HG03097 (cell line): ENCODE measurements around the gene EML4.

ENCODE experiments used
- ATAC-seq: cut with Tn5 transposase; IDR thresholded peaks from one replicate; pipeline ENCODE4 v1.9.1; 2021; ENCODE audit not compliant: unreplicated experiment, low FRiP score

The EML4 gene

DNA sequence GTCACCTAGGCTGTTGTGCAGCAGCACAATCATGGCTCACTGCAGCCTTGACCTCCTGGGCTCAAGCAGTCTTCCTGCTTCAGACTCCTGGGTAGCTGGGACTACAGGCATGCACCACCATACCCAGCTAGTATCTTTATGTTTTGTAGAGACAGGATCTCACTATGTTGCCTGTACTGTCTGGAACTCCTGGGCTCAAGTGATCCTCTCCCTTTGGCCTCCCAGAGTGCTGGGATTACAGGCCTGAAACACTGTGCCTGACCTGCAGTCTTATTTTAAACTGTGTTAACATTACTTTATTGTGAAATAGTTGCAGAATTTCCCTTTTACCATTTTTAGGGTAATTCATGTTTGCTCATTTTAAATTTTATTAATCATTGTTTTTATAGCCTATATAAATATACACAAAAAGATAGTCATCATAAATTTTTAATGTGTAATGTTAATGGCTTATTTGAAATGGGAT lies 24.6 kb downstream of the EML4 start:
- ATAC-seq, result no peak

DNA sequence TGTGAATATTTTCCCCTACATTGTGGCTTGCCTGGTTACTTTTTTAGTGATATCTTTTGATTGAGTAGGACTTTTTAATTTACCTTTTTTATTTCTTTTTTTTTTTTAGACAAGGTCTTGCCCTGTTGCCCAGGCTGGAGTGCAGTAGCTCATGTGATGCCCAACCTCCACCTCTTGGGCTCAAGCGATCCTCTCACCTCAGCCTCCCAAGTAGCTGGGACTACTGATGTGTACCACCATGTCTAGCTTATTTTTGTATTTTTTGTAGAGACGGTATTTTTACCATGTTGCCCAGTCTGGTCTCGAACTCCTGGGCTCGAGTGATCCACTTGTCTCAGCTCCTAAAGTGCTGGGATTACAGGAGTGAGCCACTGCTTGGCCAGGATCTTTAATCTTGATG lies 25.3 kb downstream of the EML4 start:
- ATAC-seq, result no peak

DNA sequence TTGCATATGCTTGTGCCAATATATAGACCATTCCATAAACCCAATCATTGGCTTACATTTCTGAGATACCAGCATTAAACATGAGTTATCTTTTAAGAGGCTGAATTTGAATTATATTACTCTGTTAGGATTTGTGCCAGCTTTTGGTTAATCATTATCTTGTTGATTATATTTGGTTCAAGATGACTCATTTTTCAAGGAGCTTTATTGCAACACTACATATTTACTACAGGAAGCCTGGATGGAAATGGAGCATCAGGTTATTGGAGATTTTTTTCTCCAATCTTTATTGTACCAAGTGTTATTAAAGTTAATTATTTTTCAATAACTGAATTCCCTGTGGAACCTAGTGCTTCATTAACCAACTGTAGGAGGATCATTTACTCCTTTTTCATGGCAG lies 26.4 kb downstream of the EML4 start:
- ATAC-seq, result no peak

DNA sequence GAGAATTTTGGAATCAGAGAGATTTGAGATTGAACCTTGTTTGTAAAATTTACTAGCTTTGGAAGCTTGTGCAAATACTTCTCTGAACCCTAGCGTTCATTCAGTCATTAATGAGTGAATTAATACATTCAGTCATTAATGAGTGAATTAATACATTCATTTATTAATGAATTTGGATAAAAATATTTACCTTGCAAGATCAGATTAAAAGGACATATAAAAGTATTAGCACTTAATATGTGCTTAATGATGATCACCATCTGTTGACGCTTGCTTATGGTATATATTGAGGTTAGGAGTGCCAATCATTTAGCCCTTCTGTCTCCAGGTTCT lies 26.9 kb downstream of the EML4 start:
- ATAC-seq, result no peak

DNA sequence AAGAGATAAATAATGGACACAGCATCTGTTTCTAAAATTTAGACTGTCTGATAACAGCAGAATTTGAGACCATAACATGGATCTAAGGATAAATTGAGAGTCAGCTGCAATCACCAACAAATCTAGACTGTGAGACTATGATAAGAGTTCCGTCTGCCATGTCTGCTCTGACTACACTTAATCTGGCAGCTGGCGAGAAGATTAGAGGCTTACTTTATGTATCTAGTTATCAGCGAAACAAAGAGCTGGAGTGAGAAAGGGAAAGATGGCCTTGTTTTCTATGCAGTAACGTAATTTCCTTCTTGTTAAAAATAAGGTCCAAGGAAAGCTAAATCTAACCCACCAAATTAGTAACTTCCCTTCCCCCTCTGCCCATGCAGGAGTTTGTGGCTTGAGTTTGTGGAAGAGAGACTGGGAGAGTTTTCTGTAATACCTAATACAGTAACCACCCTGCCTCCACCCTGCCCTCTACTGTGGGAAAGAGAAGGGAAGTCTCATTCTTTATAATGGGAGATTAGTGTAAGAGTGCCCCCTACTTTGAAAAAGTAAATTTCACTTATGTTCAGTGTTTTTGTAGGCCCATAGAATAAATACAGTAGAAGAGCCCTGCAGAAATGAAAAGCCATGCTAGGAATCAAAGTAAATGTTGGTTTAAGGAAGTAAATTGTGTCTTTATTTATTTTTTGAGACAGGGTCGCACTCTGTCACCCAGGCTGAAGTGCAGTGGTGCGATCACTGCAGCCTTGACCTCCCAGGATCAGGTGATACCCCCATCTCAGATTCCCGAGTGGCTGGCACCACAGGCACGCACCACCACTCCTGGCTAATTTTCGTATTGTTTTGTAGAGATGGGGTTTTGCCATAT lies 27.5 kb downstream of the EML4 start:
- ATAC-seq, result no peak

DNA sequence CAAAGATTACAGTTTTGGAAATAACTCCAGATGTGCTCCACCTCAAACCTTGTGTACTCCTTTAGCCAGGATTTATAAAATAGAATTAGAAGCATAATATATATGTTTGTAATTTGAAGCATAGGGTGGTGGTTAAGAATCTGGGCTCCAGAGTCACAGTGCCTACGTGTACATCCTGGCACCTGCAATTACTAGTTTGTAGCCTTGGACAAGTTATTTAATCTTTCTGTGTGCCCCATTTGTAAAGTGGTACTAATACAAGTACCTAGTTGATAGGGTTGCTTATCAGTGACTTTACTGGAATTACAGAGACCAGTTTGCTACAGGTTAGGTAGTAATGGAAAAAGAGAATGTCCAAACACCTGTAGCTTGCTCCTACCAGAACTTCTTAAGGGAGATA lies 28.6 kb downstream of the EML4 start:
- ATAC-seq, result no peak

DNA sequence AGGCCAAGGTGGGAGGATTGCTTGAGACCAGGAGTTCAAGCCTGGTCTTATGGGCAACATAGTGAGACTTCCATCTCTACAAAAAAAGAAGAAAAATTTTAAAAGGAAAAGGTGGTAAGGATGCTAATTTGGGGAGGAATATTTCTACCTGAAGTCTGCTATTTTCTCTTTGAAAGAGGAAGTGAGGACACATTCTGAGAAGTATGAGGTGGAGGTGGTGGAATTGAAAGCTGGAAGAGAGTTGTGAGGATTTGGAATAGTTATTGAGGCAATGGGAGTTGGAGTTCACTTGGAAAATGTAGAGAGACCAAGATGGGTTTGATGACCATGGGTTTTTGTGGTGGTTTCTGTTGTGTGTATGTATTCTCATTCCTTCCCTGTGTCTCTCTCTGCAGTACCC lies 29.3 kb downstream of the EML4 start:
- ATAC-seq, result no peak

DNA sequence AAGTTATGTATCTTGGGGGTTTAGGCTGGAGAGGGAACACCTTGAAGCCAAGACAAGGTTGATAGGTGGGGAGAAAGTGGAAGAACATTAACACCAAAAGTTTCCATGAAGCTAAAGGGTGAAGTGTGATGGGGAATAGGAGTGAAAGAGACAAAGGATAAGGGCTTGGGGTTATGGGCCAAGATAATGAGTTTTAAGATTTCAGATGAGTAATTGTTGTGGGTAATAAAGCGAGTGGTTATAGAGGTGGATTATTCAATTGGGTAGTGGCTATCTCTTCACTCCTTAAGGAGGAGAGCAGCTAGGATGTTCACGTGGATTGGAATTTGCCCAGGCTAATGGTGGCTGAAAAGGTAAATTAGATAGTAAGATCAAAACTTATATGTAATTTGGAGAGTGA lies 29.8 kb downstream of the EML4 start:
- no peak for ATAC-seq

DNA sequence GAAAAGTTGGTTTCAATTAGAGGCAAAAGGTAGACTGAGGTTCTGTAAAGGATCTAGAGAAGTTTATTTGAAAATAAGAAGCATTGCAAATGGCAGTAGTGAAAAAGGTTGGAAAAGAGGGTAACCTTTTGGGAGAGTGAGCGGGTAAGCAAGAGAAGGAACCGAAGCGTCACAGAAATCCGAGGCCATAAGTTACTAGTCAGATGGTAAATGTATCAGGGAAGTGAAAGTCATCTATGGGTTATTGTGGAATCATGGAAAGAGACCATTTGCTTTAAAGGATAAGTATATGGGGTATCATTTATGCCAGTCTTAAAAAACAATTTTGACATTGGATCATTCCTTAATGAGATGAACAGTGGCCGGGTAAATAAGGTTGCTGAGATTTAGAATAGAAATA lies 30.5 kb downstream of the EML4 start:
- ATAC-seq, result no peak

DNA sequence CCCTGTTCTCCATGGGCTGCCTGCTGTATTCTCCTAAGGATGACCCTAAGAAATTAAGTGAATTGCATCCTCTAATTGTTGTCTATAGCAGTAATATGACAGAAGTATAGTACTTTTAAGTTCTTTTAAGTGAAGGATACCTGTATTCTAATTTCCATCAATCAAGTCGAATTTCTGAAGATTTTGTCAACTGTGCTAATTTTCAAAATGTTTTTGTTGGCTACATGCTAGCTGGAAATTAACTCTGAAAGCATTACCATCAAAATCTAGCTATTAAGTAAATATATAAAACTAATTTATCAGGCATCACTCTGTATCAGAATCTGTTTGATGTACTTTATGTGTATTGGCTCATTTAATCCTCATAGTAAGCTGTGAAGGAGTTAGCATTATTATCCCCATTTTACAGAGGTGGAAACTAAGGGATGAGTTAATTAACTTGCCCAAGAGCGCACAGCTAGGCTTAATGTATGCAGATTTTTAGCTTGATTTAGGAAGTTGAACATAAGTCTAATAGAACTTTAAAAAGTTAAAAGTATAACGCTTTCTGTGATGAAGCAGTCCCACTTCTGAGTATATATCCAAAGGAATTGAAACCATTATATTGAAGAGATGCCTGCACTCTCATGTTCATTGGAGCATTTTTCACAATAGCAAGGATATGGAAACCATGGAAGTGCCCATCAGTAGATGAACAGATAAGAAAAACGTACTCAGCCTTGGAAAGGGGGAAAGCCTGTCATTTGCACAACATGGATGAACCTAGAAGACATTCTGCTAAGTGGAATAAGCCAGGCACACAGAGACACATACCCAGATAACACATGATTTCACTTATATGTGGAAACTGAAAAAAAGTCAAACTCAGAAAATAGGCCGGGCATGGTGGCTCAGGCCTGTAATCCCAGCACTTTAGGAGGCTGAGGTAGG lies 32.0 kb downstream of the EML4 start:
- no peak for ATAC-seq

DNA sequence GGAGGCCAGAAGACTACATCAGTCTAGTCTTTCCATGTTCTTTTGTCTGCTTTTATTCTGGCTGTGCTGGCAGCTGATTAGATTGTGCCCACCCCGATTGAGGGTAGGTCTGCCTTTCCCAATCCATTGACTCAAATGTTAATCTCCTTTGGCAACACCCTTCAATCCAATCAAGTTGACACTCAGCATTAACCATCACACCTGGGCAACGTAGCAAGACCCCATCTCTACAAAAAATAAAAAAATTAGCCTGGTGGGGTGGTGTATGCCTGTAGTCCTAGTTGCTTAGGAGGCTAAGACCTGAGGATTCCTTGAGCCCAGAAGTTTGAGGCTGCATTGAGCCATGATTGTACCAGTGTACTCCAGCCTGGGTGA lies 33.5 kb downstream of the EML4 start:
- no peak for ATAC-seq

DNA sequence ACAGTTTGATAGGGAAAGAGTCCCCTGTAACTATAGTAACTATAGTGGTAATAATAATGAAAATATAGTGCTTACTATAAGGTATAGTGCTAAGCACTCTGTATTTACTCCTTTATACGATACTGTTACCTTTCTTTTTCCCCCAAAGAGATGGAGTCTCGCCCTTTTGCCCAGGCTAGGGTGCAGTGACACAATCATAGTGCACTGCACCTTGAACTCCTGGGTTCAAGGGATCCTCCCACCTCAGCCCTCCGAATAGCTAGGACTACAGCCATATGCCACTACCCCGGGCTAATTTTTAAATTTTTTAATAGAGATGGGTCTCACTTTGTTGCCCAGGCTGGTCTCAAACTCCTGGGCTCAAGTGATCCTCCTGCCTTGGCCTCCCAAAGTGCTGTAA lies 34.6 kb downstream of the EML4 start:
- no peak for ATAC-seq

DNA sequence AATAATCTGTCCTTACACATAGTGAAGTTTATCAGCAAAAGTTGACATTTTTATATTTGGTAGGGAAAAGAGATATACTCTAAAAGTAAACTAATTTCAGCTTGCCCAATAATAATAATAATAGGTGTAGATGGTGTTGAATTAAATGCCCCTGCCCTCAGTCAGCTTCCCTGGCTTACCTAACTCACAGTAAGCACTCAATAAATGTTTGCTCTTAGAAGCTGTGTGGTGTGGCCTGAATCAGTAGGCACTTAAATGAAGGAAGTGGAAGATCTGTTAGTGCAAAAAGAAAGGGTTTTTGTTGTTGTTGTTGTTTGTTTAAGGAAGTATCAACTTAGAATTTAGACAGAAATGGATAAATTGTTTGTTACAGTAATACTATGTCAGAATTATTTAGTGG lies 36.2 kb downstream of the EML4 start:
- no peak for ATAC-seq

DNA sequence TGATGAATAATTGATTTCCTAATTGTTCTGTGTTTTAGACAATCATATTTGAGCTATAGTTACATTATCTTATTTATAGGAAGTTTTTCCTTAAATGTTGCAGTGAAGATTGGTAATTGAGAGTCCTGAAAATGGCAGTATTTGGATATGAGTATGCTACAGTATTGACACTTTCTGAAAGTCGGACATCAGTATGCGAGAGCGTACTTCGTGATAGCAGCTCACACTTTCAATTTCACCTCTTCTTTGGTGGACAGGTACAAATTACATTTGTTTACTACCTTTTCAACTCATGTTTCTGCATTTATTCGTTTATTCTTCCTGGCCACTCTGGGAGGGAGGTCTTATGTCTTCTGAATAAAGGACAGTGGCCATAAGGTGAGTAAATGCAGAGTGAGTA lies 38.7 kb downstream of the EML4 start:
- no peak for ATAC-seq

DNA sequence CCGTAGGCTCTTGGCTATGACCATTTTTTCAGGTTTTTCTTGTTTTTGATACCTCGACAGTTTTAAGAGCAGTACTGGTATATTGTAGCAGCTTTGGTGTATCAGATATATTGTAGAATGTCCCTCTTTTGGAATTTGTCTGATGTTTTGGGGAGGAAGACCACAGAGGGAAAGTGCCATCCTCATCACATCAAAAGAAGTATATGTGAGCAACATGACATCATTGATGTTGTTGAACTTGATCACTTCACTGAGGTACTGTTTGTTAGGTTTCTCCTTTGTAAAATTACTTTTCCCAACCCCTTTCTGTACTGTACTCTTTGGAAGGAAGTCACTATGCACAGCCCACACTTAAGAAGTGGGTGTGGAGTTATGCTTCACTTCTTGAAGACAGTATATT lies 41.0 kb downstream of the EML4 start:
- no peak for ATAC-seq

DNA sequence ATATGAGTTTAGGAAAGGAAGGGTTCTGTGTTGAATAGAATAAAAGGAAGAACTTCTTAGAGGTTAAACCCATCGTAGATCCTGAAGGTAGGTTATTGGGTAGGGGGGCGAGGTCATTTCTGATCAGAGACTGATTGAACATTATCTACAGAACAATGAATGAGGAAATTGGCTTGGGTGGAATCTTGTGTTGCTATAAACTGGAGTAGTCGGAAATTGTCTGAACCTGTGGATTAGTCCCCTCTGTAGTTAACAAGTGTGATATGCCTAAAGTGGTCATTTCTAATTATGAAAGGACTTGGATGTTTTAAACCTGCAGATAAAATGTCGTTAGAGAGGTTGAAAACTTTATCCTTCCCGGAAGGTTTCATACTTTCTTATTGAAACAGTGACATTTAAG lies 42.1 kb downstream of the EML4 start:
- ATAC-seq, result no peak

DNA sequence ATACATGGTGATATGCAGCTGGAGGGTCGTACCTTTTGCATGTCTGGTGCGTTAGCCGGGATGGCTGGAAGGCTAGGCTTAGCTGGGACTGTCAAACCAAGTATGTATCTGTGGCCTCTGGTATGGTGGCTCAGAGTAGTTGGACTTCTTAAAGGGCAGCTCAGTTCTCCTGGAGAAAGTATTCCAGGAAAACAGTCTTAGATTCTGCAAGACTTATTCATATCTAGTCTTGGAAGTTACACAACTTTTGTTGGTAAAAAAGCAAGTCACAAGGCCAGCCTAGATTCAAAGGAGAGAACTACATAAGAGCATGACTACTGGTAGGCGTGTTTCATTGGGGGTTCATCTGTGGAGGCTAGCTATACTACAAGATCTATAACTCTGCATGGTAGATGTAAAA lies 45.5 kb downstream of the EML4 start:
- no peak for ATAC-seq

DNA sequence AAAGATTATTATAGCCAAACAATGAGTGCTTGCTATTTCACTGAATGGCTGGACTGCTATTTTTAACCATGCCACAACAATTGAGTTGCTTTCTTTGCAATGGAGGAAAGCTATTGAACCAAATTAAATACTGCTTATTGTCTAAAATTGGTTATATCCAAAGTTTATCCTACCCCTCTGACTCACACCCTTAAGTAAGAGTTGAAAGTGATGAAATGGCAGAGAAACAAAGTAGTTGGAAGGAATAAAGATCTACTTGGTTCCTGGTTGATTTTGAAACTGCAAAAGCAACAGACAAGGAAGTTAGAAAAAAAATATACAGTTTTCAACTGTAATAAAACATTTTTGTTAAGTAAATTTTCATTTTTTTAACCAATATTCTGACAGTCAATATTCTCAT lies 47.5 kb downstream of the EML4 start:
- ATAC-seq, result no peak

DNA sequence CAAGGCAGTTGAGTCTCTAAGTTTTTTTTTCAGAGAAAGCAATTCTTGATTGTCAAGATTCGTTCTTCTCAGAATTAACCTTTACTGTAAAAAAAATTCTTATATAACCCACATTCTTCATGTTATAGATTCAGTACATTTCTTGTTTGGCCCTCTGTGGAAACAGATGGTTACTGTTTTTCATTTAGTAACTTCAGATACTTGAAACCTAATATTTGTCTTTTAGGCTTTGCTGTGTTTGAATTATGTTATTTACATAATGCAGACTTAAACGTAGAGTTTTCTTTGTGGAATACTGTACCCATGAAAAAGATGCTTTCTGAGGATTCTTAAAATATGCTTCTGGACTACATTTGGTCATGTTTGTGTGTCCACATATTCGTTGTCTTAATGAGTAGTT lies 48.2 kb downstream of the EML4 start:
- no peak for ATAC-seq

DNA sequence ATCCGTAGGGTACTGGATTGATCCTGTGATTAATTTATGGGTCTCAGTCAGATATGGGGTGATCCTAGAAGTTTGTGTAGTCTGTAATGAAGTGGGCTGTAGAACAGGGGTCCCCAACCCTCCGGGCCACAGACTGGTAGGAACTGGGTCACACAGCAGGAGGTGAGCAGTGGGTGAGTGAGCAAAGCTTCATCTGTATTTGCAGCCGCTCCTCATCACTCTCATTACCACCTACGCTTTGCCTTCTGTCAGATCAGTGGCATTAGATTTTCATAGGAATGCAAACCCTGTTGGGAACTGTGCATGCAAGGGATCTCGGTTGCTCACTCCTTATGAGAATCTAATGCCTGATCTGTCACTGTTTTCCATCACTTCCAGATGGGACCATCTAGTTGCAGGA lies 48.8 kb downstream of the EML4 start:
- ATAC-seq, result no peak

DNA sequence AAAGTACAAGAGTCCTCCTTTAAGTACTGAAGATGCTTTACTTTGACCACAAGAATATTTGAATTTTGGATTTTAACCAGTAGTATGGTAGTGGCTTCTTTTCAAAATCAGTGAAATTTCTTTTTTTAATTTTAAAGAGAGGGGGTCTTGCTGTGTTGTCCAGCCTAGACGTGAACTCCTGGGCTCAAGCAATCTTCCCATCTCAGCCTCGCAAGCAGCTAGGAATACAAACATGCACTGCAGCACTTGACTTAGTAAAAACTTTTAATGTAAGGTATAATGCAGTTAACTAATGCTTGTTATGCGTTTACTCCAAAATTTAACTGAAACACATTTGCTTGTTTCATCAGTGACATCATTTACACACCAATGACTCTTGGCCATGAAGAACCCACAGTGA lies 49.6 kb downstream of the EML4 start:
- ATAC-seq, result no peak

DNA sequence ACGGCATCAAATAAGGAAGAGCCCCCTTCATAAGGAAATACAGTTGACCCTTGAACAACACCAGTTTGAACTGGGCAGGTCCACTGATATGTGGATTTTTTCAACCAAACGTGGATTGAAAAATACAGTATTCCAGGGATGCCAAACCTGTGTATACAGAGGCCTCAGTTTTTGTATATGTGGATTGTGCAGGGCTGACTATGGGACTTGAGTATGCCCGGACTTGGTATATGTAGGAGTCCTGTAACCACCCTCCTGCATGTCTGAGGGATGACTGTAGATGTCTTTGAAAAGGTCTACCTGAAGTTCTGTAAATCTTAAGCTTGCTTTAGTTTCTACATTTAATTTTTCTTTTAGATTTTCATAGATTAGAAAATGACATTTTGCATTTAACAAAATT lies 50.0 kb downstream of the EML4 start:
- no peak for ATAC-seq
